AG10803 (cell line): ENCODE measurements around the gene NCBP2.

ENCODE experiments used
- DNase-seq: peaks from one replicate; pipeline ENCODE4 v3.0.0; 2010; ENCODE audit warnings: low read depth
- H3K4me3 ChIP-seq: 2 replicates; pipeline ENCODE4 v1.5.1; 2011; ENCODE audit warnings: mild to moderate bottlenecking, low read length, control low read depth
- TF ChIP-seq, protein P1 (sequence below): conservative IDR thresholded peaks from 2 replicates; pipeline ENCODE4 v1.5.1; 2011; ENCODE audit warnings: mild to moderate bottlenecking, low read length, control low read depth, inconsistent platforms

NCBP2 gene

DNA sequence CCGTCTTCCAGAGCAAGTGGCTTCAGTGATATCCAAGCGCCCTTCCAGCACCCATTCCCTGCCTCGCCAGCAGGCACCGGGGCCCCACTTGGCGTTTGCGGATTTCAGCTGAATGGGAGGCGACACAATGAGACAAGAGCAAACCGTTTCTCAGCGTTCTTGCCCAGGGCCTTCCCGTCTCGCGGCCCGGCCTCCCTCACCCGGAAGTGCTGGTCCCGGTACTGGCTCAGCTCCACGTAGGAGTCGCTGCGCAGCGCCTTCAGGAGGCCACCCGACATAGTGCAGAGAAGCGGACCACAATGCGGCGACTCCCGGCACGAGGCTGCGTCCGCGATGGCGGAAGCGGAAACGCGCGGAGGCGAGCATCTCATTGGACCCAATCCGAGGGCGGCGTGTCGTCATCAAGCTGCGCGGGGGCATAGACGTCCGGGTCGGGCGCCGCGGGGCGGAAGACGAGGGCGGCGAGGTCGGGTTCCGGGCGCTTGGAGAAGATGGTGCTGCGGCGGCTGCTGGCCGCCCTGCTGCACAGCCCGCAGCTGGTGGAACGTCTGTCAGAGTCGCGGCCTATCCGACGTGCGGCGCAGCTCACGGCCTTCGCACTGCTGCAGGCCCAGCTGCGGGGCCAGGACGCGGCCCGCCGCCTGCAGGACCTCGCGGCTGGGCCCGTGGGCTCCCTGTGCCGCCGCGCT lies at the start of gene NCBP2:
Gene NCBP2, minus strand, starts transcription at position 303 of the 689 bp plus-strand sequence. Its CDS starts 25 bp downstream, at position 278.
- H3K4me3 ChIP-seq = peak within 1 kb of the TSS; percentile 81
- TF ChIP-seq, protein P1, sequence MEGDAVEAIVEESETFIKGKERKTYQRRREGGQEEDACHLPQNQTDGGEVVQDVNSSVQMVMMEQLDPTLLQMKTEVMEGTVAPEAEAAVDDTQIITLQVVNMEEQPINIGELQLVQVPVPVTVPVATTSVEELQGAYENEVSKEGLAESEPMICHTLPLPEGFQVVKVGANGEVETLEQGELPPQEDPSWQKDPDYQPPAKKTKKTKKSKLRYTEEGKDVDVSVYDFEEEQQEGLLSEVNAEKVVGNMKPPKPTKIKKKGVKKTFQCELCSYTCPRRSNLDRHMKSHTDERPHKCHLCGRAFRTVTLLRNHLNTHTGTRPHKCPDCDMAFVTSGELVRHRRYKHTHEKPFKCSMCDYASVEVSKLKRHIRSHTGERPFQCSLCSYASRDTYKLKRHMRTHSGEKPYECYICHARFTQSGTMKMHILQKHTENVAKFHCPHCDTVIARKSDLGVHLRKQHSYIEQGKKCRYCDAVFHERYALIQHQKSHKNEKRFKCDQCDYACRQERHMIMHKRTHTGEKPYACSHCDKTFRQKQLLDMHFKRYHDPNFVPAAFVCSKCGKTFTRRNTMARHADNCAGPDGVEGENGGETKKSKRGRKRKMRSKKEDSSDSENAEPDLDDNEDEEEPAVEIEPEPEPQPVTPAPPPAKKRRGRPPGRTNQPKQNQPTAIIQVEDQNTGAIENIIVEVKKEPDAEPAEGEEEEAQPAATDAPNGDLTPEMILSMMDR = peak; percentile 58
- DNase-seq = peak; percentile 97

DNA sequence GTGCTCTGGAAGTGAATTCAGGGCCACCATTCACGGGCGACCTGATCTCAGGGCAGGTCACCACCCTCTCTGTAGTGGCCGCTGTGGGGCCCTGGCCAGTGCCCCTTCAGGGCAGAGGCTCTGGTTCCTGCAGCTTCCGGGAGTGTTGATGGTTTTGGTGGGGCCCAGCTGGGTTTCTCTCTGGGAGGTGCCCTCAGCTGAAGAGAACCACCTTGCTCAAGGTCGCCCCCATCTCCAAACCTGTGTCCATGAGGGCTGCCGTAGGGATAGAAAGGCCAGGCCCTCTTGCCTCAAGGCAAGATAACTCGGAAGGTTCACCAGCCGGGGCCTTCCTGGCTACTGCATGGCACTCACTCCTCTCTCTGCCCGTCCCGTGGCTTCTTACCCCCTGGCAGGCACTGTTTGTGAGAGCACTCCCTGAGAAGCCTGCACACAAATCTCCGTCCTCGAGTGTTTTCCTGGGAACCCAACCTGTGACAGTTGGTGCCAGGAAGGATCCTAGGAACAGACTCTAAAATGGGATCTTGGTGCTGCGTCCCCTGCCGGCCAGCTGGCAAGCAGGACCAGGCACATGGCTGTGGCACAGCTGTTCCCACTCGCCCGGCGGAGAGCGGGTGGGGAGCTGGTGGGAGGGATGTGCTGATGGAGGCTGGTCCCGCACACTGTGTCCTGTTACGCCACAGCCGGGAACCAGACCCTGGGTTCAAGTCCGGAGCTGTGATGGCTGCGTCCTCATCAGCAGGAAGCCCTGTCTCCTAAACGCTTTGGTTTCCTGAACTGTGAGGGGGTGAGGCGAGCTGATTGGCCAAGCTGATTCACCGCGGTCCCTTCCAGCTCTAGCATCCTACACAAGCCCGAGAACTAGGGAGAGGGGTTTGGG lies 49.5 kb upstream of the NCBP2 start:
- no peak overlapping the region for H3K4me3 ChIP-seq
- TF ChIP-seq, protein P1 = no peak; the same call in 1 of the 2 replicates
- no peak for DNase-seq

DNA sequence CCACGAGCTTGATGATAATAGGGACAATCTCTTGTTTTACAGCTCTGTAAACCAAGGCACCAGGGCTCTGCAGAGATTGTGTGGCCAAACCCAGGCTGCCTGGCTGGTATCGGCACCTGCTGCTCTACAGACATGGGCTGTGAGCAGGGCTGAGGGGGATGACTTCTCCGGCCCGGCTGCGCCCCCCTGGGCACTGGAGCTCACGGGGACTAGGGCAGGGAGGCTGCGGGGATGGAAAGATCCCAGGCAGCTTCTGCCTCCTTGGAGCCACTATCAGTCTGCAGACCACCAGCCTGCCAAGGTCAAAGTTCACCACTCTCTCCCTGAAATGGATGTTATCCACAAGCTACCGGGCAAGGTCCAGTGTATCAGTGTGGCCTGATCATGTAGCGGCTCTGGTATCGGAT lies 48.3 kb upstream of the NCBP2 start:
- TF ChIP-seq, protein P1 = no peak
- DNase-seq = no peak
- no peak overlapping the region for H3K4me3 ChIP-seq

DNA sequence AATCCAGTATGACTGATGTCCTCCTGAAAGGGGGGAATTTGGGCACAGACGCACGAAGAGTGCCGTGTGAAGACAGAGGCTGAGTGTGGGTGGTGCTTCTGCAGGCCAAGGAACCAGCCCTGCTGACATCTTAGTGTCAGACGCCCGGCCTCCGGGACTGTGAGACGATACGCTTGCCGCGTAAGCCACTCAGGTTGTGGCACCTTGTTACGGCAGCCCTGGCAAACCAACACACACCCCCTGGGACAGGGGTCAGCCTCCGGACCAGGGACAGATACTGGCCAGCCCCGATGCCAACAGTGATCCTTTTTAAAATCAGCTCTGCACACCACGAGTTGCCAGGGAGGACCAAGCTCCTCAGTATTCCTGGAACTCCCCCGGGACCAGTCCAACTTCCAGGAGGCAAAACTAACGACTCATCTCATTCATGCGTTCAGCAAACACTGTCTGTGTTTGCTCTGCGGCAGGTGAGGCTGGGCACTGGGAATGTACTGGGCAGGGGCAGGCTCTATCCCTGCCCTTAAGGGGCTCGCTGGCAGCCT lies 47.5 kb upstream of the NCBP2 start:
- peak; percentile 26 for DNase-seq
- H3K4me3 ChIP-seq = no peak overlapping the region
- TF ChIP-seq, protein P1 = no peak

DNA sequence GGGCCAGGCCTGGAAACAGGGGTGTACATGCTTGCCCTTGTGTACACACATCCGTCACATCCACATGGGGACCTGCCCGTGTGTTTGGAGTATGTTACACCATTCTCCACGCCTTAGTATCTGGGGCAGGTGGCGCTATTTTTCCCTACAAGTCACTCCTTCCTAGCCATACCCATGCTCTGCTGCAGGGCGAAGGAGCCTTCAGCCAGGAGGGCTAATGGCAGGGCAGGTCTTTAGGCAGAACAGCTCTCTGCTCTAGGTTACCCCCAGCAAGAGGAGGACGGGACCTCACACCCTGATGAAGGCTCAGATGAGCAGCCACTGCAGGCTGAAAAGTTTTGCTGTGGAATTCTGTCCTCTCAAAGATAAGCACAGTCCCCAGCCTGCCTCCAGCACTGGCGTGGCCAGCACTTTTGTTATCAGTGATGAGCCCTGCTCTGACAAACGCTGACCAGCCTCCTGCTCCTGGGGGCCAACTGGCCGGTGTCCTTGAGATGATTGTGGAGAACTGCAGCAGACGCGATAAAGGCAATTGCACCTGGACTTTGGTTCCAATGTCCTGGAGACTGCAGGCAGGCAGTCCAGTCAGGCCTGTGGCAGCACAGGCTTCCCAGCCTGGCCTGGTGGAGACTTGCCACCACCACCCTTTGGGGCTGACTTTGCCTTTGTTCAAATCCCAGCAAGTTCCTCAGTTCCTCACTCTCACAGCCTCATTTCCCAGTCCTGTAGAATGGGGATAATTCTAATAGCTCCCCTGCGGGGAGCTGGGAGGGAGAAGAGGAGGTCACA lies 46.1 kb upstream of the NCBP2 start:
- no peak for DNase-seq
- H3K4me3 ChIP-seq = no peak overlapping the region
- TF ChIP-seq, protein P1 = no peak

DNA sequence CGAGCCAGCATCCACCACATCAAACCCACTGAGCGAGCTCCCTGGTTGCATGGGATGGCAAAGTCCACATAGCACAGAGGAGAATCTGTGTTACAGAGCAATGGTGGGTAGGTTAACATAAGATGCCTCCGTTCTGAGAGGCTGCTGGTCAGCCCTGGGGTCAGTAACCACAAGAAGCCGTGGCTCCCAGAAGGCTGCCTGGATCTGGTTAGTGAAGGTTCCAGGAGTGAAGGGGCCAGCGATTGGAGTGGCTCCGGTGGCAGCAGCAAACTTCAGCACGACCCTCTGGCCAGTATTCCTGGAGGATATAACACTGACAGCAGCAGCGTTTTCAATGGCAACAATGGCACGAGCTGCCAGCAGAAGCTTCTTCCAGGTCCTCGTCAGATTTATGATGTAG lies 44.7 kb upstream of the NCBP2 start:
- H3K4me3 ChIP-seq = no peak overlapping the region
- no peak for DNase-seq
- TF ChIP-seq, protein P1 = no peak
